Lung (tissue), 12 donors: ENCODE results near the gene PLEKHA1. TPM values are rescaled to one million over a fixed set of nuclear protein-coding genes. Genes with fewer than 3 reads are reported as not detected.

ENCODE experiments used
- ATAC-seq: fragments of 200-7000 bp; cut with Tn5 transposase; one replicate; pipeline ENCODE4 v1.9.1; 2020; ENCODE audit warnings: moderate number of reproducible peaks; ENCODE audit not compliant: insufficient read depth, low FRiP score
- DNase-seq, 3 donors: peaks; one replicate each; pipeline ENCODE4 v3.0.0-alpha.2; 2013 to 2017
- H3K27ac ChIP-seq, 2 donors: one replicate each; pipeline ENCODE4 v1.5.1; 2013; ENCODE audit warnings: mild to moderate bottlenecking in 2 of 2, moderate library complexity in 2 of 2, control low read depth in 1 of 2, inconsistent platforms in 1 of 2, low read depth in 1 of 2, low read length in 1 of 2
- H3K27me3 ChIP-seq, 3 donors: one replicate each; pipeline ENCODE4 v1.5.1; 2013; ENCODE audit warnings: low read length in 2 of 3; ENCODE audit not compliant: control insufficient read depth in 3 of 3, insufficient read depth in 3 of 3
- H3K36me3 ChIP-seq, 4 donors: one replicate each; pipeline ENCODE4 v1.5.1; 2013; ENCODE audit warnings: low read length in 4 of 4, mild to moderate bottlenecking in 1 of 4, moderate library complexity in 1 of 4; ENCODE audit not compliant: control insufficient read depth in 4 of 4, insufficient read depth in 4 of 4
- H3K4me1 ChIP-seq, 5 donors: one replicate each; pipeline ENCODE4 v1.5.1; 2013; ENCODE audit warnings: low read length in 5 of 5, mild to moderate bottlenecking in 2 of 5, moderate library complexity in 1 of 5; ENCODE audit not compliant: control insufficient read depth in 5 of 5, insufficient read depth in 5 of 5
- H3K4me3 ChIP-seq: one replicate; pipeline ENCODE4 v1.5.1; 2013; ENCODE audit warnings: mild to moderate bottlenecking, control low read depth, moderate library complexity
- H3K9ac ChIP-seq, 2 donors: one replicate each; pipeline ENCODE4 v1.5.1; 2013; ENCODE audit warnings: low read length in 2 of 2, control low read depth in 1 of 2; ENCODE audit not compliant: insufficient read depth in 1 of 2
- H3K9me3 ChIP-seq, 4 donors: one replicate each; pipeline ENCODE4 v1.5.1; 2013; ENCODE audit warnings: low read length in 3 of 4, mild to moderate bottlenecking in 1 of 4, moderate library complexity in 1 of 4; ENCODE audit not compliant: control insufficient read depth in 4 of 4, insufficient read depth in 3 of 4
- CTCF ChIP-seq: IDR thresholded peaks from 2 replicates; pipeline ENCODE4 v1.5.1; 2012; ENCODE audit warnings: mild to moderate bottlenecking; ENCODE audit errors: control extremely low read depth, extremely low read depth
- WGBS, 2 donors: extraction: QIAGEN DNeasy Blood & Tissue Kit; methylation state at CpG; one replicate each; pipeline ENCODE4 v1.1.7; 2013; 5-methylcytosine and 5-hydroxymethylcytosine counted together
- polyA plus RNA-seq, 2 donors: library from polyadenylated mRNA; stranded (reverse); fragments of 200-250 nt; gene quantifications; one replicate each; pipeline ENCODE4 v1.2.1, GENCODE V29; 2013
- total RNA-seq, 2 donors: library from RNA; depleted of rRNA in 1 of 2; stranded (reverse); fragments of >200 nt in 1 of 2; gene quantifications; one replicate each; pipeline ENCODE4 v1.2.1, GENCODE V29; 2014 to 2021
- donor health status: control.
- donor health status: control.
- donor health status: Bipolar disorder and iron deficiency.
- donor health status: healthy.
- donor health status: DM: yes; HTN: yes; CAD: no.

The PLEKHA1 gene
- total and polyA plus RNA-seq, 4 donors, result 18.9 to 73.2 (median 28.2) TPM

GRCh38 chr10:122426829-122427228, 52.3 kb downstream of the PLEKHA1 start:
- Histone ChIP-seq H3K9me3 (no peaks in the 10 kb centered on the region), H3K9ac (no peak overlapping the region), H3K4me1 (peaks cover 0 to 6% (median 0%) of the 10 kb centered on the region in 5 donors), H3K4me3 (no peak overlapping the region), H3K27me3 (no peaks in the 10 kb centered on the region), H3K36me3 (peaks cover 0 to 8% (median 3%) of the 10 kb centered on the region in 4 donors), H3K27ac (no peak overlapping the region)
- DNase-seq, result no peak
- no peak for TF ChIP-seq CTCF
- no peak for ATAC-seq
- 81 to 85% methylated on average over 6 of the region's 6 CpGs for whole genome bisulfite sequencing, 2 donors

GRCh38 chr10:122427280-122427679, 52.8 kb downstream of the PLEKHA1 start:
- H3K36me3 ChIP-seq, result peaks cover 0 to 6% (median 3%) of the 10 kb centered on the region in 4 donors
- H3K27me3 ChIP-seq, result no peaks in the 10 kb centered on the region
- no peak overlapping the region for H3K9ac ChIP-seq
- TF ChIP-seq CTCF, result no peak
- WGBS, 2 donors, result 50 to 56% methylated on average over 2 of the region's 2 CpGs
- H3K9me3 ChIP-seq, result no peaks in the 10 kb centered on the region
- no peak overlapping the region for H3K4me3 ChIP-seq
- no peak for ATAC-seq
- H3K4me1 ChIP-seq, result peaks cover 0 to 6% (median 0%) of the 10 kb centered on the region in 5 donors
- H3K27ac ChIP-seq, result no peak overlapping the region
- no peak for DNase-seq

GRCh38 chr10:122435212-122435827, 60.8 kb downstream of the PLEKHA1 start:
- TF ChIP-seq CTCF, result peak; percentile 49
- no peaks in the 10 kb centered on the region for H3K9me3 ChIP-seq
- peaks cover 0 to 9% (median 2%) of the 10 kb centered on the region in 4 donors for H3K36me3 ChIP-seq
- H3K4me1 ChIP-seq, result peaks cover 0 to 2% (median 0%) of the 10 kb centered on the region in 5 donors
- no peaks in the 10 kb centered on the region for H3K27me3 ChIP-seq
- ATAC-seq, result no peak
- no peak overlapping the region for H3K4me3 ChIP-seq
- peak in 2 of 3 donors; percentile 58 to 64 for DNase-seq
- 34 to 40% methylated on average over 3 of the region's 3 CpGs for WGBS, 2 donors
- H3K9ac ChIP-seq, result no peak overlapping the region
- H3K27ac ChIP-seq, result no peak overlapping the region
